HG03103 (cell line): Measurements from ENCODE around the gene DDX11.
"Not testable (repeated sequence)": the region's sequence is repeated elsewhere in the genome, so short reads cannot be mapped to it uniquely, and the experiment has no call there.

Experiments used
- ATAC-seq: cut with Tn5 transposase; IDR thresholded peaks from one replicate; pipeline ENCODE4 v1.9.1; 2021; ENCODE audit warnings: low read depth; ENCODE audit not compliant: unreplicated experiment

Gene DDX11

GRCh38 chr12:31119192-31119802, 45.6 kb downstream of the DDX11 start:
- ATAC-seq, result no peak

- no peak for ATAC-seq
Measured at GRCh38 chr12:31119803-31120211, 46.1 kb downstream of the DDX11 start.

DNA sequence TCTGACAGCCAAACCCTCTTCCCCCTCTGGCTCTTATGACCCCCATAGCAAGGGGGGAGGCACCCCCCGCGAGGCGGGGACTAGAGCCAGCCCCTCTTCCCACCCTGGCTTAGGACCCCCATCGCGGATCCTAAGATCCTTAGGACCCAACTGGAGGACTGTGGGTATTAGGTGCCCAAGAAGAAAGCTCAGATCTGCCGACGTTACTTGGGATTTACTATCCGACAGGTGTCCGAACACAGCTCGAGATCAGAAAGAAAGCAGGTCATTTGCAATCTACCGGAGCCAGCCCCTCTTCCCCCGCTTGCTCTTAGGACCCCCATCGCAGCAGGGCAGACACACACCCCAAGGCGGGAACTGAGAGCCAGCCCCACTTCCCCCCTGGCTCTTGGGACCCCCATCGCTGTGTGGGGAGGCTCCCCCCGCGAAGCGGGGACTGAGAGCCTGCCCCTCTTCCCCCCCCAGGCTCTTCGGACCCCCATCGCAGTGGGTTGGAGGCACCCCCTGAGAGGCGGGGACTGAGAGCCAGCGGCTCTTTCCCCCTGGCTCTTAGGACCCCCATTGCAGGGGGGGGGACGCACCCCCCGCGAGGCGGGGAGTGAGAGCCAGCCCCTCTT, 46.8 kb downstream of the DDX11 start:
- ATAC-seq, result no peak

DNA sequence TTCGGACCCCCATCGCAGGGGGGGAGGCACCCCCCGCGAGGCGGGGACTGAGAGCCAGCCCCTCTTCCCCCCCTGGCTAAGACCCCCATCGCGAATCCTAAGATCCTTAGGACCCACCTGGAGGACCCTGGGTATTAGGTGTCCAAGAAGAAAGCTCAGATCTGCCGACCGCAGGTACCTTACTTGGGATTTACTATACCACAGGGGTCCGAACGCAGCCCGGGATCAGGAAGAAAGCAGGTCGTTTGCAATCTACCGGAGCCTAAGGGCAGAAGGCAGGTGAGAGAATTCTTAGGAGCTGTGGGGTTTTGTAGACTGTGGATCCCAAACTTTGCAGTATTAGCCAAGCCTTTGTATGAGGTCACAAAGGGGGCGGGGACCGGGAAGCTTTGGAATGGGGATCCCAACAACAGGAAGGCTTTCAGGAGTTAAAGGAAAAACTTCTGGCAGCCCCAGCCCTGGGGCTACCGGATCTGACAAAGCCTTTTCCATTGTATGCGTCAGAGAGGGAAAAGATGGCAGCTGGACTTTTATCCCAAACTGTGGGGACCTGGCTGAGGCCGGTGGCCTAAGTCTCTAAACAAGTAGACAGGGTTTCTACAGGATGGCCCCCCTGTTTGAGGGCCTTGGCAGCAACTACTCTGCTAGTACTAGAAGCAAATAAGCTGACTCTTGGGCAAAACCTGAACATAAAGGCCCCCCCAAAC, 47.5 kb downstream of the DDX11 start:
- not testable (repeated sequence) for ATAC-seq

DNA sequence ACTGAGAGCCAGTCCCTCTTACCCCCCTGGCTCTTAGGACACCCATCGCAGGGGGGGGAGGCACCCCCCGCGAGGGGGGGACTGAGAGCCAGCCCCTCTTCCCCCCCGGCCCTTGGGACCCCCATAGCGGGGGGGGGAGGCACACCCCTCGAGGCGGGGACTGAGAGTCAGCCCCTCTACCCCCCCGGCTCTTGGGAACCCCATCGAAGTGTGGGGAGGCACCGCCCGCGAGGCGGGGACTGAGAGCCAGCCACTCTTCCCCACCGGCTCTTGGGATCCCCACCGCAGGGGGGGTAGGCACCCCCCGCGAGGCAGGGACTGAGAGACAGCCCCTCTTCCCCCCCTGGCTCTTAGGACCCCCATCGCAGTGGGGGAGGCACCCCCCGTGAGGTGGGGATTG, 48.8 kb downstream of the DDX11 start:
- no peak for ATAC-seq

DNA sequence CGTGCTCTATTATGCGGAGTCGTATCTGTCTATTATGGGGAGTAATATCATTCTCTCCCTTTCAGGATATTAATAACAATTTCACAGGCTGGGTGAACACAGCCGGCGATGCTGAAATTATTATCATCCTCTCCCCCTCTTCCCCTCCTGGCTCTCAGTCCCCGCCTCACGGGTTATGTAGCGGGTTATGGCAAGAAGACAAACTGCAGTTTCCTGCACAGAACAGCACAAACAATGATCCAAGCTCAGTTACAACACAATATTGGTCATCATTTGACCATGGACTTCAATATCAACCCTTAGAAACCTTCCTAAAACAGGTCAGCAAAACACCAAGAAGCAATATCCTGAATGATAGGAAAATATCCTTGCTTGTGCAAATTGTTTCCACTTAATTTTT, 50.5 kb downstream of the DDX11 start:
- not testable (repeated sequence) for ATAC-seq

- ATAC-seq, result not testable (repeated sequence)
Measured at GRCh38 chr12:31125171-31125570, 51.5 kb downstream of the DDX11 start.

- ATAC-seq, result not testable (repeated sequence)
Measured at GRCh38 chr12:31127209-31127848, 53.7 kb downstream of the DDX11 start.

- not testable (repeated sequence) for ATAC-seq
Measured at GRCh38 chr12:31136581-31136980, 62.9 kb downstream of the DDX11 start.

GRCh38 chr12:31144768-31145167, 71.1 kb downstream of the DDX11 start:
- not testable (repeated sequence) for ATAC-seq

DNA sequence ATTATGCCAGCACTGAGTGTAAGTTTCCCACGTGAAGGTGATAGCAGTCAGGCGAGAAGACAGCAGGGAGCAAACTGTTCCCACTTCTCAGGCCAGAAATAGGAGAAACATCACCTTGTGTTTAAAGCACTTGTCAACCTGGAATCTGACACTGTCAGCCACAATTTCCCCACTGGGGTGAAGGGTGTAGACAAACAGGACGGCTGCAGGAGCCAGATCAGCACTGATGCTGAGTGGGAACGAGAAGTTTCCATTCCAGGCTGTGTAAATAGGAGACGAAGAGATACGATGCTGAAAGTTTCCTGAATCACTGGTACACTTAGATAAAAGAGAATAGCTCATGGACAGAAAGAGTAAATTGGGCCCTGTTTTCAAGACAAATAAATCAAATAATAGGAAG, 71.6 kb downstream of the DDX11 start:
- ATAC-seq, result not testable (repeated sequence)

DNA sequence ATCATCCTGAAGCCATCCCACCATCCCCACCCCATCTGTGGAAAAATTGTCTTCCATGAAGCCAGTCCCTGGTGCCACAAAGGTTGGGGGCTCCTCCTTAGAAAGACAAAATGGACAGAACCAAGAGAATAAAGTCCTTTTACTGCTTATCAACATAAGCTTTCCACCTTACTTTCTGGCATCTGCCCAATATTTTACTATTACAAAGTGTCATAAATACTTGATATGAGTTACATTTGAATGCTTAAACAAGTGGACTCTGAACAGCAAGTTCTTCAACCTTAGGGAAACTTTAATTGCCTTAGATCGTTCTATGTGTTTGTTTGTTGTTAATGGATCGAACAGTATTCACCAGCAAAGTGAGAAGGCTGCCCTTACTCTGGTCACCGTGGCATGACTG, 73.8 kb downstream of the DDX11 start:
- ATAC-seq, result not testable (repeated sequence)

GRCh38 chr12:31150766-31151165, 77.1 kb downstream of the DDX11 start:
- not testable (repeated sequence) for ATAC-seq
